Upper lobe of left lung (tissue), 6 donors: ENCODE results near the gene MBP. TPM values are rescaled to one million over a fixed set of nuclear protein-coding genes. Genes with fewer than 3 reads are reported as not detected.

Source experiments
- ATAC-seq, 2 donors: fragments of 200-7000 bp; cut with Tn5 transposase; one replicate each; pipeline ENCODE4 v1.9.1; 2022; ENCODE audit warnings: mild to moderate bottlenecking in 2 of 2, moderate library complexity in 2 of 2; ENCODE audit not compliant: low FRiP score in 2 of 2
- DNase-seq, 2 donors: peaks; one replicate each; pipeline ENCODE4 v3.0.0-alpha.2; 2019 to 2020
- H3K27ac ChIP-seq, 4 donors: fragments of 200-600 bp; sonication (generic); one replicate each; pipeline ENCODE4 v1.5.1; 2016 to 2019
- H3K27me3 ChIP-seq, 4 donors: fragments of 200-600 bp; sonication (generic); one replicate each; pipeline ENCODE4 v1.5.1; 2017 to 2019
- H3K36me3 ChIP-seq, 4 donors: fragments of 200-600 bp; sonication (generic); one replicate each; pipeline ENCODE4 v1.5.1; 2016 to 2019
- H3K4me1 ChIP-seq, 4 donors: fragments of 200-600 bp; sonication (generic); one replicate each; pipeline ENCODE4 v1.5.1; 2018 to 2019
- H3K4me3 ChIP-seq, 4 donors: fragments of 200-600 bp; sonication (generic); one replicate each; pipeline ENCODE4 v1.5.1; 2017 to 2019; ENCODE audit warnings: mild to moderate bottlenecking in 2 of 4, moderate library complexity in 1 of 4
- H3K9me3 ChIP-seq, 4 donors: fragments of 200-600 bp; sonication (generic); one replicate each; pipeline ENCODE4 v1.5.1; 2018 to 2019
- EP300 ChIP-seq, 4 donors: sonication (generic); formaldehyde crosslinking; IDR thresholded peaks; one replicate each; pipeline ENCODE4 v1.5.1; 2017; ENCODE audit warnings: antibody characterized with exemption in 4 of 4, control low read depth in 2 of 4
- POLR2A ChIP-seq, 4 donors: fragments of 450-650 bp; IDR thresholded peaks; one replicate each; pipeline ENCODE4 v1.5.1; 2016 to 2017; ENCODE audit warnings: antibody characterized with exemption in 4 of 4, mild to moderate bottlenecking in 2 of 4
- POLR2AphosphoS5 ChIP-seq, 2 donors: sonication (generic); formaldehyde crosslinking; IDR thresholded peaks; one replicate each; pipeline ENCODE4 v1.5.1; 2017; ENCODE audit warnings: antibody characterized with exemption in 2 of 2
- WGBS, 2 donors: methylation state at CpG; one replicate each; pipeline ENCODE4 v1.1.5; 2017 to 2018; 5-methylcytosine and 5-hydroxymethylcytosine counted together
- total RNA-seq, 6 donors: library from RNA; depleted of rRNA in 4 of 6; stranded (reverse); fragments of >200 nt in 4 of 6; gene quantifications; one replicate each; pipeline versions ENCODE4 v1.1.0 to v1.2.1, GENCODE V29; 2016 to 2021
- TF ChIP-seq, protein P1 (sequence below), 6 experiments: fragments of 450-650 bp in 4 of 6; fragments of 200-600 bp in 2 of 6; sonication (generic) in 2 of 6; IDR thresholded peaks; one replicate each; pipeline ENCODE4 v1.5.1; 2016 to 2019; ENCODE audit warnings: antibody characterized with exemption in 6 of 6
- donor health status: DM: no; HTN: no; CAD: no; lungs with moderate emphysema.
- donor health status: DM: no; HTN: yes; CAD: no; lungs with severe emphysema.

Gene MBP
- total RNA-seq, 6 donors from 2014 or later = 55.5 to 87.6 (median 68.8) TPM

DNA sequence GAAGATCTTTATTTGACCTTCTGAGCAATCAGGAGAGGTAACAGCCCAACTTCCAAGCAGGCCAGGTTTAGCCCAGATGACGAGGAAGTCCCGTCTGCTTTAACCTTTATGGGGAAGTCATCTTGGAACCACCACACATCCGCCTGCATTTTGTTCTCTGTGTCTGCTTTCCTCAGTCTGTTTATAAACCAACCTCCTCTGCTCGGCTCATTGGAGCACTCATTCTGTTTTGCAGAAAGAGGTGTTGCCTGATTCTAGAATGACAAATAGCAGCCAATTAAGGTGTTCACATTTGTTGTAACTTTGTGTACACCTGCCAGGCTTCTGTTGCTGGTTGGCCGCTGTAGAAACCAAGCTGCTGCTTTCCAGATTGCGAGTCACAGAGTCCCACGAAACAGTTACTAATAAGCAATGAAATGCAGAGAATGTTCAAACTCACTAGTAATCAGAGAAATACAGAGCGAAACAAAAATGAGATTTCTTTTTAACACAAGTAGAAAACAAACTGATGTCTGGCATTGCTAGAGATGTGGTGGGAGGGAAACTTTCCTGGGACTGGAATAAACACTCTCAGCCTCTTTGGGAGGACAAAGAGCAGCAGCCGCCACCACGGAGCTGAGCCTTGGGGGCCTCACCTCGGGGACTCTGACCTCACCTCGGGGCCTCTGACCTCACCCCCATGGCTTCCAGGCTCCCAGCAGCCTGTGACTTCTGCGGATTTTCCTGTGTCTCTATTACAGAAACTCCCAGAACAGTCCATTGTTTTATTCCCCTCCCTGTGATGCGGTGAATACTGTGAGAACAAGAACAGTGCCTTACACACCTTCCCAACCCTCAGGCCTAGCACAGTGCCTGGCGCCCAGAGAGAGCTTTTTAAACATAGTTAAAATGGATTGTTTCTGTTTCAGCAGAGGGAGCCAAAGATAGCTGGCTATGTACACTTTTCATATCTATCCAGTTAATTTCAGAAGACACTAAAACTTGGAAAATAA is 64.0 kb downstream of the MBP start:
- Histone ChIP-seq H3K27me3 (no peaks in the 10 kb centered on the region), H3K27ac (peak overlapping the region; percentile 82 to 89 (median 85)), H3K9me3 (no peaks in the 10 kb centered on the region), H3K36me3 (peaks cover 0 to 6% (median 0%) of the 10 kb centered on the region in 4 donors), H3K4me3 (no peak overlapping the region), H3K4me1 (peaks cover 62 to 79% (median 69%) of the 10 kb centered on the region in 4 donors)
- ATAC-seq (peak in 1 of 2 donors; percentile 39), DNase-seq (no peak)
- WGBS, 2 donors = 59 to 65% methylated on average over 15 of the region's 15 CpGs
- TF ChIP-seq EP300 (IDR thresholded peaks at IDR 0.05) = no peak
- TF ChIP-seq, protein P1, sequence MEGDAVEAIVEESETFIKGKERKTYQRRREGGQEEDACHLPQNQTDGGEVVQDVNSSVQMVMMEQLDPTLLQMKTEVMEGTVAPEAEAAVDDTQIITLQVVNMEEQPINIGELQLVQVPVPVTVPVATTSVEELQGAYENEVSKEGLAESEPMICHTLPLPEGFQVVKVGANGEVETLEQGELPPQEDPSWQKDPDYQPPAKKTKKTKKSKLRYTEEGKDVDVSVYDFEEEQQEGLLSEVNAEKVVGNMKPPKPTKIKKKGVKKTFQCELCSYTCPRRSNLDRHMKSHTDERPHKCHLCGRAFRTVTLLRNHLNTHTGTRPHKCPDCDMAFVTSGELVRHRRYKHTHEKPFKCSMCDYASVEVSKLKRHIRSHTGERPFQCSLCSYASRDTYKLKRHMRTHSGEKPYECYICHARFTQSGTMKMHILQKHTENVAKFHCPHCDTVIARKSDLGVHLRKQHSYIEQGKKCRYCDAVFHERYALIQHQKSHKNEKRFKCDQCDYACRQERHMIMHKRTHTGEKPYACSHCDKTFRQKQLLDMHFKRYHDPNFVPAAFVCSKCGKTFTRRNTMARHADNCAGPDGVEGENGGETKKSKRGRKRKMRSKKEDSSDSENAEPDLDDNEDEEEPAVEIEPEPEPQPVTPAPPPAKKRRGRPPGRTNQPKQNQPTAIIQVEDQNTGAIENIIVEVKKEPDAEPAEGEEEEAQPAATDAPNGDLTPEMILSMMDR (IDR thresholded peaks at IDR 0.05) = peak in 1 of 6 experiments; percentile 16
- TF ChIP-seq POLR2AphosphoS5 (IDR thresholded peaks at IDR 0.05) = peak; percentile 35 to 41

DNA sequence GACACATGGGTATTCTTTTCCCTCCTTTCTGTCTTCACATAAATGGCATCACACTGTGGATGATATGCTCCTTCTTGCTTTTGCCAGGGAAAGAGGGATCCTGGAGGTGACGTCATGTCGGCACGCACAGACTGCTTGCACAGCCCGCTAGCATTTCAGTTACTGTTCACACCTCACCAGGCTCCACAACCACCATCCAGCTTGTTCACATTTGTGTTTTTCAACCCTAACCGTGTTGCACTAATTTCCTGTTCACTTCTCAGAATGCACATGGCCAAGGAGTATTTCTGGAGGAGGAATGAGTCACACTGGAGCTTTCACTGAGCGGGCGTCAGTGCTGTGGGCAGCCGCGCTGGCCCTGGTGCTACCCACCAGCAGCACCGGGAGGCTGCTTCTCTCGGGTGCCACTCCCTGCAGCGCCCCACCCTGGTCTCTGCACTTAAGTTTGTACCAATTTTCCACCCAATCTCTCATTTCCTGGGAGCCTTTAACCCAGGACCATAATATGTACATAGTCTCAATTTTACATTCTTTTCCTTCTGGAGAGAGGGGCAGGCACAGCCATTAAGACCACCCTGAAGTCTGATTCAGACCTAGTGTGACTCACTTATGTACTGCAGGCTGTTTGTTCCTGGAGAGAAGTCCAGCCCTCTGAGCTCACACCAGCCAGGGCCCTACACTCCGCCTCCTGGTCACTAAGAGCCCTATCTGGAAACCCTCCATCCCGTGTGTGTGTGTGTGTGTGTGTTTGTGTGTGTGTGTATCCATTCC is 65.1 kb downstream of the MBP start:
- DNase-seq = peak; percentile 87 to 88
- H3K9me3 ChIP-seq = no peaks in the 10 kb centered on the region
- H3K27ac ChIP-seq = peak overlapping the region; percentile 82 to 89 (median 85)
- peak in 2 of 4 donors; percentile 49 for TF ChIP-seq POLR2A (IDR thresholded peaks at IDR 0.05)
- peak in 2 of 4 donors; percentile 66 to 71 for TF ChIP-seq EP300 (IDR thresholded peaks at IDR 0.05)
- TF ChIP-seq POLR2AphosphoS5 (IDR thresholded peaks at IDR 0.05) = peak; percentile 74 to 96
- TF ChIP-seq, protein P1 (IDR thresholded peaks at IDR 0.05) = peak in 1 of 6 experiments; percentile 14
- 32 to 43% methylated on average over 14 of the region's 14 CpGs for WGBS, 2 donors
- H3K4me3 ChIP-seq = no peak overlapping the region
- ATAC-seq = peak; percentile 82 to 86
- H3K36me3 ChIP-seq = peaks cover 0 to 6% (median 2%) of the 10 kb centered on the region in 4 donors
- H3K4me1 ChIP-seq = peaks cover 61 to 85% (median 71%) of the 10 kb centered on the region in 4 donors
- H3K27me3 ChIP-seq = no peaks in the 10 kb centered on the region

DNA sequence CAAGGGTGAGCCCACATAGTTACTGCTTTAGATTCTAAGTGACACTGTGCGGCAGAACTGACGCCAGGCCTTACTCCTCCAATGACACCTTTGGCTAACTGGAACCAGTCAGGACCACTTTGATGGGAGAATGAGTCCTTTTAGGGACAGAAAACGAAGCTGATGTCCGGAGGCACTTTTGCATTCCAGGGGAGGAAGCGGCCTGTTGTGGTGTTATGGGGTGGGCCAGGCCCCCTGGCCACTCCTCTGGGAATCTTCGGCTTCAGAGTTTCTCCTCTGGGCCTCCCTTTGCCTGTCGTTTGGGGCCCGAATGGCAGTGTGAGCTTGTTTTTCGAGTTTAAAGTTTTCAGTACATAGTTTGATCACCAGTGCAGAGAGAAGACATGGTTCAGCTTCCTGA is 65.9 kb downstream of the MBP start:
- 82 to 85% methylated on average over 9 of the region's 9 CpGs for WGBS, 2 donors
- no peaks in the 10 kb centered on the region for H3K27me3 ChIP-seq
- no peak for TF ChIP-seq POLR2AphosphoS5 (IDR thresholded peaks at IDR 0.05)
- TF ChIP-seq EP300 (IDR thresholded peaks at IDR 0.05) = no peak
- TF ChIP-seq, protein P1 (IDR thresholded peaks at IDR 0.05) = no peak
- TF ChIP-seq POLR2A (IDR thresholded peaks at IDR 0.05) = no peak
- no peaks in the 10 kb centered on the region for H3K9me3 ChIP-seq
- no peak for ATAC-seq
- H3K4me3 ChIP-seq = no peak overlapping the region
- H3K4me1 ChIP-seq = peaks cover 59 to 86% (median 68%) of the 10 kb centered on the region in 4 donors
- H3K27ac ChIP-seq = peak overlapping the region; percentile 82 to 89 (median 85)
- DNase-seq = no peak
- H3K36me3 ChIP-seq = peaks cover 0 to 6% (median 2%) of the 10 kb centered on the region in 4 donors

DNA sequence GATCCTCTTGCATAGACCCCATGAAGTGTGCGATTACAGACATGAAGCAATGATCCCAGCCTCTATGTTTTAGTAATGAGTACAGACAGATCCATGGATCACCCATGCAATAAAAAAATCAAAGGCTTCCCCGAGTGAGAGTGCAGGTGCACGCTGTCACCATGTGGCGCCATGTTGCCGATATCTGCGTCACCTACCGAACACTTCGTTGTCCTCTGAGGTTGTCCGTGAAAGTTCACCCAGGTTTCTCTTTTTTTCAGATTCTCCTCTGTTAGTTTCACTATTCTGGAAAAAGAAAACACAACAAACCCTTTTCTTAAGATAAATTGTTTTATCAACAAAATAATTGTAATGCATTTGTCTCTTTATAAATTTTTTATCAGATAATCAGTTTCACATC is 66.5 kb downstream of the MBP start:
- 96 to 99% methylated on average over 9 of the region's 9 CpGs for WGBS, 2 donors

More for the DNA sequence above, 66.5 kb downstream of the MBP start:
- H3K27ac ChIP-seq = peak overlapping the region; percentile 82 to 89 (median 84)
- DNase-seq (no peak), ATAC-seq (no peak)
- H3K9me3 ChIP-seq = no peaks in the 10 kb centered on the region
- H3K27me3 ChIP-seq = no peaks in the 10 kb centered on the region
- TF ChIP-seq EP300 (IDR thresholded peaks at IDR 0.05) (no peak), POLR2AphosphoS5 (IDR thresholded peaks at IDR 0.05) (no peak), POLR2A (IDR thresholded peaks at IDR 0.05) (no peak)
- TF ChIP-seq, protein P1 (IDR thresholded peaks at IDR 0.05) = no peak
- H3K4me3 ChIP-seq = no peak overlapping the region
- peaks cover 59 to 86% (median 68%) of the 10 kb centered on the region in 4 donors for H3K4me1 ChIP-seq
- peaks cover 0 to 6% (median 2%) of the 10 kb centered on the region in 4 donors for H3K36me3 ChIP-seq
